Chondrocyte (in vitro differentiated cells): ENCODE results near the gene GINS1. TPM values are rescaled to one million over a fixed set of nuclear protein-coding genes. Genes with fewer than 3 reads are reported as not detected.

Experiments
- DNase-seq: peaks from one replicate; pipeline ENCODE4 v3.0.0; 2021; ENCODE audit warnings: mixed read lengths, low spot score
- H3K27ac Mint-ChIP-seq: one replicate; pipeline ENCODE4 v1.8.0; 2021; ENCODE audit warnings: mild to moderate bottlenecking, moderate library complexity, mixed read lengths; ENCODE audit not compliant: unreplicated experiment
- H3K27me3 Mint-ChIP-seq: 2 replicates; pipeline ENCODE4 v1.8.0; 2021; ENCODE audit warnings: low read depth, mixed read lengths
- H3K36me3 Mint-ChIP-seq: 2 replicates; pipeline ENCODE4 v1.8.0; 2021; ENCODE audit warnings: low read depth, mixed read lengths
- H3K4me1 Mint-ChIP-seq: 2 replicates; pipeline ENCODE4 v1.8.0; 2021; ENCODE audit warnings: low read depth, mild to moderate bottlenecking, mixed read lengths
- H3K4me3 Mint-ChIP-seq: one replicate; pipeline ENCODE4 v1.8.0; 2021; ENCODE audit warnings: mild to moderate bottlenecking, moderate library complexity, mixed read lengths; ENCODE audit not compliant: unreplicated experiment
- H3K9me3 Mint-ChIP-seq: 2 replicates; pipeline ENCODE4 v1.8.0; 2021; ENCODE audit warnings: low read depth, mixed read lengths
- total RNA-seq: library from RNA; stranded (reverse); gene quantifications from 3 replicates; pipeline ENCODE4 v1.2.1, GENCODE V29; 2021
- TF ChIP-seq, protein P1 (sequence below): fragments of 200-600 bp; sonication (generic); IDR thresholded peaks from 2 replicates; pipeline ENCODE4 v1.5.0; 2021; ENCODE audit warnings: antibody characterized with exemption, mild to moderate bottlenecking, moderate library complexity

GINS1 gene
- total RNA-seq, 1 donor from 2014 or later, result 3.5 TPM

DNA sequence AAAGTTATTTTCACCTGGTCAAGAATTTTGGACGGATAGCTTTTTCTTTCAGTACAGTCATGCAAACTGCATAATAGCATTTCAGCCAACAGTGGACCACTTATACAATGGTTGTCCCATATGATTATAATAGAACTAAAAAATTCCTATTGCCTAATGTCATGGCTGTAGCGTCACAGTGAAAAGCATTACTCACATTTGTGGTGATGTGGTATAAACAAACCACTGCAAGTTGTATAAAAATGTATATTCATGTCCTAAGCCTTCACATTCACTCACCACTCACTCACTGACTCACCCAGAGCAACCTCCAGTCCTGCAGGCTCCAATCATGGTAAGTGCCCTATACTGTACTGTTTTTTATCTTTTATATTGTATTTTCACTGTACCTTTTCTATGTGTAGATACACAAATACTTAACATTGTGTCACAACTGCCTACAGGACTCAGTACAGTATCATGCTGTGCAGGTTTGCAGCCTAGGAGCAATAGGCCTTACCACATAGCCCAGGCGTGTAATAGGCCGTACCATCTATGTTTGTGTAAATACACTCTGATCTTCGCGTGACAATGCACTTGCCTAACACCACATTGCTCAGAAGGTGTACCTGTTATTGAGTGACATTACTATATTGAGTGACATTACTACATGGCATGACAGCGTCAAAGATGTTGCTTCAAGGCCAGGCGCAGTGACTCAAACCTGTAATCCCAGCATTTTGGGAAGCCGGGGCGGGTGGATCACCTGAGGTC, 34.7 kb upstream of the GINS1 start:
- Mint-ChIP-seq H3K4me3 (no peak overlapping the region), H3K9me3 (peaks cover 7% of the 10 kb centered on the region), H3K27me3 (no peaks in the 10 kb centered on the region), H3K36me3 (peaks cover 2% of the 10 kb centered on the region), H3K4me1 (no peaks in the 10 kb centered on the region), H3K27ac (no peak overlapping the region)
- TF ChIP-seq, protein P1, sequence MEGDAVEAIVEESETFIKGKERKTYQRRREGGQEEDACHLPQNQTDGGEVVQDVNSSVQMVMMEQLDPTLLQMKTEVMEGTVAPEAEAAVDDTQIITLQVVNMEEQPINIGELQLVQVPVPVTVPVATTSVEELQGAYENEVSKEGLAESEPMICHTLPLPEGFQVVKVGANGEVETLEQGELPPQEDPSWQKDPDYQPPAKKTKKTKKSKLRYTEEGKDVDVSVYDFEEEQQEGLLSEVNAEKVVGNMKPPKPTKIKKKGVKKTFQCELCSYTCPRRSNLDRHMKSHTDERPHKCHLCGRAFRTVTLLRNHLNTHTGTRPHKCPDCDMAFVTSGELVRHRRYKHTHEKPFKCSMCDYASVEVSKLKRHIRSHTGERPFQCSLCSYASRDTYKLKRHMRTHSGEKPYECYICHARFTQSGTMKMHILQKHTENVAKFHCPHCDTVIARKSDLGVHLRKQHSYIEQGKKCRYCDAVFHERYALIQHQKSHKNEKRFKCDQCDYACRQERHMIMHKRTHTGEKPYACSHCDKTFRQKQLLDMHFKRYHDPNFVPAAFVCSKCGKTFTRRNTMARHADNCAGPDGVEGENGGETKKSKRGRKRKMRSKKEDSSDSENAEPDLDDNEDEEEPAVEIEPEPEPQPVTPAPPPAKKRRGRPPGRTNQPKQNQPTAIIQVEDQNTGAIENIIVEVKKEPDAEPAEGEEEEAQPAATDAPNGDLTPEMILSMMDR, result no peak
- DNase-seq, result no peak

DNA sequence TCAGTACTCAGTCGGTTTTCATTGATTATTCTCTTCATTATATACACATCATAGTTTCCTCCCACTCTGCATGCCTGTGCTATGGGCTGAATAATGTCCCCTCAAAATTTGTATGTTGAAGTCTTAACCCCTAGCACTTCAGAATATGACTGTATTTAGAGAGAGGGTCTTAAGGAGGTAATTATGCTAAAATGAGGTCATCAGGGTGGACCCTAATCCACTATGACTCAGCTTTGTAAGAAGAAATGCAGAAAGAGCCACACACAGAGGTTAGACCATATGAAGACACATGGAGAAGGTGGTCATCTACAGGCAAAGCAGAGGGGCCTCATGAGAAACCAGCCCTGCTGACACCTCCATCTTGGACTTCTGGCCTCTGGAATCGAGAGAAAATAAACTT, 32.6 kb upstream of the GINS1 start:
- Mint-ChIP-seq H3K36me3 (peaks cover 2% of the 10 kb centered on the region), H3K27me3 (no peaks in the 10 kb centered on the region), H3K4me1 (no peaks in the 10 kb centered on the region), H3K4me3 (no peak overlapping the region), H3K27ac (no peak overlapping the region), H3K9me3 (peaks cover 7% of the 10 kb centered on the region)
- DNase-seq, result no peak
- TF ChIP-seq, protein P1, result no peak

DNA sequence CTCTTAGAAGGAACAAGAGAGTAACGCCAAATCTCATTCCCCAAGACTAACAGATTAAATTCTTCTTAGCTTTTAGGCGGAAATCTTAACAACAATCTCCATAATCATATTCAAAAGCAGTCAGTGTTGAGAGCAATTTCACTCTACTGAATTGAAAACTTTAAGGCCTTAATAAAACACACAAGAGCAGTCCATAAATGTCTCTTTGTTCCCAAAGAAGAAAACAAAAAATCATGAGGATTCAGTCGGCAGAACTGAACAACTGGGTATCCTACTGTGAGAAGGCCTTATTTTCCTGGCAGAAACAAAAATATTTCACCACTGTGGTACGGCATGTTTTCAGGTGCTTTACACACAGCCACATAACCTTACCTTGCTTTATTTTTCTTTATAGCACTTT, 31.2 kb upstream of the GINS1 start:
- no peak overlapping the region for H3K4me3 Mint-ChIP-seq
- H3K4me1 Mint-ChIP-seq, result no peaks in the 10 kb centered on the region
- H3K9me3 Mint-ChIP-seq, result peaks cover 7% of the 10 kb centered on the region
- peaks cover 3% of the 10 kb centered on the region for H3K36me3 Mint-ChIP-seq
- no peak overlapping the region for H3K27ac Mint-ChIP-seq
- TF ChIP-seq, protein P1, result no peak
- H3K27me3 Mint-ChIP-seq, result no peaks in the 10 kb centered on the region
- no peak for DNase-seq

DNA sequence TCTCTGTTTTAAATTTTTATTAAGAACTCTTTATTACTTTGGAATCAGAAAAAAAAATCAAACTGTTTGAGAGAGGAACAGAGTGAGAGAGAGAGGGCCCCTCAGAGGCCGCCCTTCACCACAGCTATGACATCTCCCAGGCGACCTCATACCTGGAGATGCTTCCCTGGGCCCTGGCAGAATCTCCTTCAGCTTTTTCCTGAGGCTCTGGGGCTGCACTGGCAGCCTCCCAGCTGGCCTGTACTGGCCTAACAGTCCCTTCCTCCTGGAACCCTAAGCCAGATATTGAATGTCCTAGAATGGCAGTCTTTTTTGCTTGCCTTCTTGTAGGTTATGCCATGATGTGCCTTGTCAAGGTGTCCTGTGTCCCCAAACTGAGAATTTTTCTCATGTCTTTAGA, 30.6 kb upstream of the GINS1 start:
- TF ChIP-seq, protein P1, result no peak
- H3K9me3 Mint-ChIP-seq, result peaks cover 7% of the 10 kb centered on the region
- no peaks in the 10 kb centered on the region for H3K4me1 Mint-ChIP-seq
- H3K4me3 Mint-ChIP-seq, result no peak overlapping the region
- no peaks in the 10 kb centered on the region for H3K27me3 Mint-ChIP-seq
- peak overlapping the region; percentile 17 for H3K27ac Mint-ChIP-seq
- no peak for DNase-seq
- peaks cover 4% of the 10 kb centered on the region for H3K36me3 Mint-ChIP-seq

DNA sequence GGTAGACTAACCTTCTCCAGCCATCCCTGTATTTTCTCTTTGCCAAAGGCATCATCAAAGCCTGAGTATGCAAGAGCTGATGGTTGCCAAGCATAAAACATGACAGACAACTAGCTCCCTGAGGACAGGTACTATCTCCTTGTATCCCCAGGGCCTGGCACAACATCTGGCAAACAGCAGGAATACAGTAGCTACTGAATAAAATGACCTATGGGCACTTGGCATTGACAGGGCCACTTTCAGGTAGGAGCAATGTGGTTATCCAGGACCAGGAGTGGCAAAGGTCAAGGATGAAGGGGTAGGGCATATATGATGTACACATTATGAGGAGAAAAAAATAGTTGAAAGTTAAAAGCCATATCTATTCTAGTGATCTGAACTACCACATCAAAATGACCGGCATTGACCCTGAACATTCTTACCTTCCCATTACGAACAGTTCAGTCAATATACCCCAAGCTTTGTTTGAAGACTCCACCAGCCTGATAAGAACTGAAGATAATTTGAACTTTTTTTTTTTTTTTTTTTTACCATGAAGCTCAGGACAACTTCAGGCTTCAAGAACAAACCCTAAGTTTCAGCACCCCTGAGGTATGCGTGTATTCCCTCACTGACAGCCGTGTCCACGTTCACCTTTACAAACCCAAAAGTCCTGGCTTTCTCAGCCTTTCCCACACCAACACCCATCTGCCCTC, 29.1 kb upstream of the GINS1 start:
- H3K9me3 Mint-ChIP-seq, result no peaks in the 10 kb centered on the region
- H3K27ac Mint-ChIP-seq, result no peak overlapping the region
- H3K4me1 Mint-ChIP-seq, result no peaks in the 10 kb centered on the region
- peaks cover 5% of the 10 kb centered on the region for H3K36me3 Mint-ChIP-seq
- TF ChIP-seq, protein P1, result no peak
- DNase-seq, result no peak
- H3K27me3 Mint-ChIP-seq, result no peaks in the 10 kb centered on the region
- no peak overlapping the region for H3K4me3 Mint-ChIP-seq
